Measurements from ENCODE around the gene TMSB4X. TPM values are rescaled to one million over a fixed set of nuclear protein-coding genes. Genes with fewer than 3 reads are reported as not detected.
"Not testable (repeated sequence)": the region's sequence is repeated elsewhere in the genome, so short reads cannot be mapped to it uniquely, and the experiment has no call there.

TMSB4X gene
- total and polyA plus RNA-seq, 2 donors (not counting 3 experiments of a cell fraction or from before 2014, with no cell fraction given), result 4,136 to 6,858 TPM

- Histone ChIP-seq H3K9ac (replicated peaks; ENCODE audit: extremely low read depth, insufficient read depth, low read length) (no peak overlapping the region), H3K4me3 (replicated peaks in 1 of 3; ENCODE audit: insufficient read depth in 1 of 3, low read depth in 1 of 3, low read length in 3 of 3) (no peak overlapping the region), H3K9me3 (replicated peaks; ENCODE audit: control insufficient read depth, insufficient read depth, low read length) (no peaks in the 10 kb centered on the region), H2AFZ (ENCODE audit: low read depth, low read length) (no peak overlapping the region), H3K9me1 (replicated peaks; ENCODE audit: control insufficient read depth, extremely low read depth, insufficient read depth, low read length) (no peaks in the 10 kb centered on the region), H3K79me2 (ENCODE audit: control insufficient read depth, insufficient read depth, low read length) (no peaks in the 10 kb centered on the region), H3K27me3 (ENCODE audit: control insufficient read depth in 2 of 2, insufficient read depth in 2 of 2, low read length in 2 of 2) (no peaks in the 10 kb centered on the region), H3K4me2 (ENCODE audit: insufficient read depth, low read length) (no peak overlapping the region), H3K4me1 (ENCODE audit: control insufficient read depth, extremely low read depth, insufficient read depth, low read length) (peaks cover 3% of the 10 kb centered on the region), H4K20me1 (replicated peaks; ENCODE audit: control insufficient read depth, extremely low read depth, insufficient read depth, low read length) (no peaks in the 10 kb centered on the region), H3K27ac (ENCODE audit: insufficient read depth, low read depth, low read length) (no peak overlapping the region), H3K36me3 (ENCODE audit: control insufficient read depth in 2 of 2, extremely low read depth in 1 of 2, insufficient read depth in 2 of 2, low read length in 2 of 2) (no peaks in the 10 kb centered on the region)
- no peak for DNase-seq (ENCODE audit: low read depth, low spot score)
- no peak for FAIRE-seq
- ChIA-PET POLR2A (no interaction called here), CTCF (interaction anchor here (1.3 kb wide), 2 partner anchors 15 to 472 kb away, joined by 3 read pairs; no protein-coding TSS in a partner anchor)
- intact Hi-C loops (cut with micrococcal nuclease) (no loop called here), dilution Hi-C loops (cut with MboI; ENCODE audit: extremely low pct_ligation_motif_present, low sequenced_read_pairs) (no loop called here)
- no TSS peak for BruUV-seq (replicated peaks)
- TF ChIP-seq POLR2AphosphoS5 (IDR thresholded peaks at IDR 0.05; ENCODE audit: insufficient read depth, low read depth, low read length) (no peak), EZH2 (IDR thresholded peaks at IDR 0.05; ENCODE audit: borderline replicate concordance, low read depth, low read length, severe bottlenecking) (no peak)
- TF ChIP-seq, protein P1, sequence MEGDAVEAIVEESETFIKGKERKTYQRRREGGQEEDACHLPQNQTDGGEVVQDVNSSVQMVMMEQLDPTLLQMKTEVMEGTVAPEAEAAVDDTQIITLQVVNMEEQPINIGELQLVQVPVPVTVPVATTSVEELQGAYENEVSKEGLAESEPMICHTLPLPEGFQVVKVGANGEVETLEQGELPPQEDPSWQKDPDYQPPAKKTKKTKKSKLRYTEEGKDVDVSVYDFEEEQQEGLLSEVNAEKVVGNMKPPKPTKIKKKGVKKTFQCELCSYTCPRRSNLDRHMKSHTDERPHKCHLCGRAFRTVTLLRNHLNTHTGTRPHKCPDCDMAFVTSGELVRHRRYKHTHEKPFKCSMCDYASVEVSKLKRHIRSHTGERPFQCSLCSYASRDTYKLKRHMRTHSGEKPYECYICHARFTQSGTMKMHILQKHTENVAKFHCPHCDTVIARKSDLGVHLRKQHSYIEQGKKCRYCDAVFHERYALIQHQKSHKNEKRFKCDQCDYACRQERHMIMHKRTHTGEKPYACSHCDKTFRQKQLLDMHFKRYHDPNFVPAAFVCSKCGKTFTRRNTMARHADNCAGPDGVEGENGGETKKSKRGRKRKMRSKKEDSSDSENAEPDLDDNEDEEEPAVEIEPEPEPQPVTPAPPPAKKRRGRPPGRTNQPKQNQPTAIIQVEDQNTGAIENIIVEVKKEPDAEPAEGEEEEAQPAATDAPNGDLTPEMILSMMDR (IDR thresholded peaks at IDR 0.05; ENCODE audit: extremely low read depth in 1 of 2, insufficient read depth in 1 of 2, low read depth in 1 of 2, low read length in 2 of 2), result no peak
Measured at GRCh38 chrX:13015536-13016236, 40.8 kb downstream of the TMSB4X start.

DNA sequence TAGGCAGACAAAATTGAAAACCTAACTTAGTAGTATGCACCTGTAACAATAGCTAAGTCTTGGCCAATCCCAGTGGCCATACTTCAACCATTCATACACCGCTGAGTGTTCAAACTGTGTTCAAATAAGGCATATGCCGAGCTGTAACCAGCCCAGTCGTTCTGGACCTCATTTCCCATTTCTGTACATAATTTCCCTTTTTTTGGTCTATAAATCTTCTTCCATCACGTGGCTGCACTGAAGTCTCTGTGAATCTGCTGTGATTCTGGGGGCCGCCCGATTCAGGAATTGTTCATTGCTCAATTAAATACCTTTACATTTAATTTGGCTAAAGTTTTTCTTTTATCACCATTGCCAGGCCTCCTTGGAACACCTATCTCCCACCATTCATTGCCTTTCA, 41.8 kb downstream of the TMSB4X start:
- H3K27me3 ChIP-seq (ENCODE audit: control insufficient read depth in 2 of 2, insufficient read depth in 2 of 2, low read length in 2 of 2); POLR2A ChIA-PET; DNase-seq (ENCODE audit: low read depth, low spot score); H2AFZ ChIP-seq (ENCODE audit: low read depth, low read length); intact Hi-C loops (cut with micrococcal nuclease); H3K4me1 ChIP-seq (ENCODE audit: control insufficient read depth, extremely low read depth, insufficient read depth, low read length); H4K20me1 ChIP-seq (replicated peaks; ENCODE audit: control insufficient read depth, extremely low read depth, insufficient read depth, low read length); H3K36me3 ChIP-seq (ENCODE audit: control insufficient read depth in 2 of 2, extremely low read depth in 1 of 2, insufficient read depth in 2 of 2, low read length in 2 of 2); H3K4me3 ChIP-seq (replicated peaks in 1 of 3; ENCODE audit: insufficient read depth in 1 of 3, low read depth in 1 of 3, low read length in 3 of 3); CTCF ChIA-PET; dilution Hi-C loops (cut with MboI; ENCODE audit: extremely low pct_ligation_motif_present, low sequenced_read_pairs); FAIRE-seq; H3K27ac ChIP-seq (ENCODE audit: insufficient read depth, low read depth, low read length); BruUV-seq (replicated peaks); H3K79me2 ChIP-seq (ENCODE audit: control insufficient read depth, insufficient read depth, low read length); H3K9me1 ChIP-seq (replicated peaks; ENCODE audit: control insufficient read depth, extremely low read depth, insufficient read depth, low read length); H3K9ac ChIP-seq (replicated peaks; ENCODE audit: extremely low read depth, insufficient read depth, low read length); H3K9me3 ChIP-seq (replicated peaks; ENCODE audit: control insufficient read depth, insufficient read depth, low read length); H3K4me2 ChIP-seq (ENCODE audit: insufficient read depth, low read length): not testable (repeated sequence)

Measured in endothelial cell of umbilical vein (primary cell).